HepG2 (cell line): ENCODE measurements around the gene NRBP1. TPM values are rescaled to one million over a fixed set of nuclear protein-coding genes. Genes with fewer than 3 reads are reported as not detected.

Experiments used
- DR1 ChIP-seq: sonication (generic); formaldehyde crosslinking; IDR thresholded peaks from 2 replicates; pipeline ENCODE4 v1.8.0; 2021; ENCODE audit warnings: mild to moderate bottlenecking, missing genetic modification reagents, inconsistent platforms
- GFI1 ChIP-seq: sonication (generic); formaldehyde crosslinking; IDR thresholded peaks from 2 replicates; pipeline ENCODE4 v1.5.0; 2020; ENCODE audit warnings: missing genetic modification reagents, mild to moderate bottlenecking, borderline replicate concordance
- KDM5A ChIP-seq: fragments of 200-600 bp; sonication (generic); IDR thresholded peaks from 2 replicates; pipeline ENCODE4 v1.7.0; 2018; ENCODE audit warnings: antibody characterized with exemption, mild to moderate bottlenecking, low read length, borderline replicate concordance
- NR1H2 ChIP-seq: sonication (generic); formaldehyde crosslinking; IDR thresholded peaks from 2 replicates; pipeline ENCODE4 v1.8.1; 2022; ENCODE audit warnings: low read depth, missing genetic modification reagents, borderline replicate concordance
- SRY ChIP-seq: sonication (generic); formaldehyde crosslinking; IDR thresholded peaks from 2 replicates; pipeline ENCODE4 v1.8.0; 2022; ENCODE audit warnings: mild to moderate bottlenecking, missing genetic modification reagents
- TCF7L2 ChIP-seq: IDR thresholded peaks from 2 replicates; pipeline ENCODE4 v1.6.1; 2011; ENCODE audit warnings: mild to moderate bottlenecking, low read depth, low read length, moderate library complexity
- ZFP41 ChIP-seq: sonication (generic); formaldehyde crosslinking; IDR thresholded peaks from 2 replicates; pipeline ENCODE4 v1.4.0; 2020; ENCODE audit warnings: mild to moderate bottlenecking, missing genetic modification reagents, borderline replicate concordance
- ZNF17 ChIP-seq: sonication (generic); formaldehyde crosslinking; IDR thresholded peaks from 2 replicates; pipeline ENCODE4 v1.5.0; 2020; ENCODE audit warnings: mild to moderate bottlenecking, missing genetic modification reagents
- ZNF30 ChIP-seq: sonication (generic); formaldehyde crosslinking; IDR thresholded peaks from 2 replicates; pipeline ENCODE4 v1.5.0; 2020; ENCODE audit warnings: mild to moderate bottlenecking, missing genetic modification reagents
- ZNF615 ChIP-seq: sonication (generic); formaldehyde crosslinking; IDR thresholded peaks from 2 replicates; pipeline ENCODE4 v1.5.0; 2020; ENCODE audit warnings: mild to moderate bottlenecking, missing genetic modification reagents, borderline replicate concordance
- polyA plus RNA-seq, 8 experiments: library from polyadenylated mRNA; depleted of rRNA in 3 of 8; stranded (reverse) in 7 of 8; unstranded in 1 of 8; fragments of >200 nt; fragmentation: Illumina TruSeq in 4 of 8; extraction: Trizol in 4 of 8; gene quantifications; 2 replicates each; pipeline versions ENCODE4 v1.2.1 to v1.2.3, GENCODE V29; 2011 to 2016; ENCODE audit warnings: low read depth in 4 of 8, missing spikeins in 1 of 8, mixed read lengths in 1 of 8; ENCODE audit not compliant: insufficient read depth in 1 of 8
- total RNA-seq, 5 experiments: library from RNA; depleted of rRNA; stranded (reverse); fragments of >200 nt; fragmentation: Illumina TruSeq; extraction: Trizol; gene quantifications; 2 replicates each; pipeline ENCODE4 v1.2.3, GENCODE V29; 2016; ENCODE audit warnings: low read depth in 1 of 5
- TF ChIP-seq, protein P1 (sequence below): sonication (generic); formaldehyde crosslinking; IDR thresholded peaks from 2 replicates; pipeline ENCODE4 v1.8.1; 2023; ENCODE audit warnings: mild to moderate bottlenecking, inconsistent platforms, moderate library complexity, missing genetic modification reagents, borderline replicate concordance
- TF ChIP-seq, protein P2 (sequence below): IDR thresholded peaks from 2 replicates; pipeline ENCODE4 v1.6.1; 2016; ENCODE audit warnings: missing genetic modification reagents, missing compliant biosample characterization

NRBP1 gene
- total and polyA plus RNA-seq, 2 of the 13 experiments (the other 11 are each of a cell fraction or from before 2014, with no cell fraction given): 165 to 240 TPM

- TF ChIP-seq, protein P1, sequence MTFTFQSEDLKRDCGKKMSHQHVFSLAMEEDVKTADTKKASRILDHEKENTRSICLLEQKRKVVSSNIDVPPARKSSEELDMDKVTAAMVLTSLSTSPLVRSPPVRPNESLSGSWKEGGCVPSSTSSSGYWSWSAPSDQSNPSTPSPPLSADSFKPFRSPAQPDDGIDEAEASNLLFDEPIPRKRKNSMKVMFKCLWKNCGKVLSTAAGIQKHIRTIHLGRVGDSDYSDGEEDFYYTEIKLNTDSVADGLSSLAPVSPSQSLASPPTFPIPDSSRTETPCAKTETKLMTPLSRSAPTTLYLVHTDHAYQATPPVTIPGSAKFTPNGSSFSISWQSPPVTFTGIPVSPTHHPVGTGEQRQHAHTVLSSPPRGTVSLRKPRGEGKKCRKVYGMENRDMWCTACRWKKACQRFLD (CRISPR knock-in tag): 0 out of 2 replicates have a peak, but pooled peaks have one; percentile 19
- TF ChIP-seq GFI1 (CRISPR knock-in tag): 0 out of 2 replicates have a peak, but pooled peaks have one; percentile 62
- TF ChIP-seq ZNF615 (CRISPR knock-in tag): peak; percentile 82; the same call in 1 of the 2 replicates
- no peak for TF ChIP-seq TCF7L2
- 0 out of 2 replicates have a peak, but pooled peaks have one; percentile 4 for TF ChIP-seq SRY
- 0 out of 2 replicates have a peak, but pooled peaks have one; percentile 84 for TF ChIP-seq ZNF17
- TF ChIP-seq, protein P2, sequence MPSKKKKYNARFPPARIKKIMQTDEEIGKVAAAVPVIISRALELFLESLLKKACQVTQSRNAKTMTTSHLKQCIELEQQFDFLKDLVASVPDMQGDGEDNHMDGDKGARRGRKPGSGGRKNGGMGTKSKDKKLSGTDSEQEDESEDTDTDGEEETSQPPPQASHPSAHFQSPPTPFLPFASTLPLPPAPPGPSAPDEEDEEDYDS (CRISPR knock-in tag): no peak
- TF ChIP-seq DR1 (CRISPR knock-in tag): no peak; the same call in 1 of the 2 replicates
- TF ChIP-seq KDM5A: no peak; the same call in 1 of the 2 replicates
- TF ChIP-seq NR1H2 (CRISPR knock-in tag): no peak
- peak; percentile 46; the same call in 1 of the 2 replicates for TF ChIP-seq ZNF30
- peak; percentile 32; the same call in 1 of the 2 replicates for TF ChIP-seq ZFP41 (CRISPR knock-in tag)
These were observed 19.7 kb upstream of the NRBP1 start (continued) for GRCh38 chr2:27408601-27409320.
